SJCRH30 (cell line): Measurements from ENCODE around the gene CCDC188. TPM values are rescaled to one million over a fixed set of nuclear protein-coding genes. Genes with fewer than 3 reads are reported as not detected.

Experiments used
- DNase-seq, 2 experiments: peaks; one replicate each; pipeline ENCODE4 v3.0.0-alpha.2; 2015 to 2020
- H3K27ac ChIP-seq: fragments of 250-450 bp; sonication (Bioruptor Pico); 2 replicates; pipeline ENCODE4 v1.5.1; 2020; ENCODE audit warnings: mild to moderate bottlenecking, moderate library complexity
- H3K27me3 ChIP-seq: fragments of 250-450 bp; sonication (Bioruptor Pico); 2 replicates; pipeline ENCODE4 v1.5.1; 2020; ENCODE audit warnings: mild to moderate bottlenecking, moderate library complexity
- H3K36me3 ChIP-seq: fragments of 250-450 bp; sonication (Bioruptor Pico); 2 replicates; pipeline ENCODE4 v1.5.1; 2020; ENCODE audit warnings: mild to moderate bottlenecking, moderate library complexity
- H3K4me1 ChIP-seq: fragments of 250-450 bp; sonication (Bioruptor Pico); 2 replicates; pipeline ENCODE4 v1.5.1; 2020; ENCODE audit warnings: mild to moderate bottlenecking, moderate library complexity
- H3K4me3 ChIP-seq: fragments of 250-450 bp; sonication (Bioruptor Pico); 2 replicates; pipeline ENCODE4 v1.5.1; 2020; ENCODE audit warnings: mild to moderate bottlenecking, moderate library complexity
- H3K9me3 ChIP-seq: fragments of 250-450 bp; sonication (Bioruptor Pico); replicated peaks from 2 replicates; pipeline ENCODE4 v1.5.1; 2020; ENCODE audit warnings: mild to moderate bottlenecking, moderate library complexity
- total RNA-seq: library from RNA; depleted of rRNA; stranded (reverse); fragments of >200 nt; shearing (Covaris generic); gene quantifications from 2 replicates; pipeline ENCODE4 v1.2.3, GENCODE V29; 2014

The CCDC188 gene
- total RNA-seq, 1 experiment from 2014 or later: not detected

- Histone ChIP-seq H3K27ac (no peak overlapping the region), H3K27me3 (no peaks in the 10 kb centered on the region), H3K36me3 (peaks cover 17% of the 10 kb centered on the region), H3K4me3 (peak overlapping the region; percentile 70), H3K9me3 (no peaks in the 10 kb centered on the region), H3K4me1 (no peaks in the 10 kb centered on the region; the same call in 1 of the 2 replicates)
- peak; percentile 83 to 87 for DNase-seq
Measured at GRCh38 chr22:20130731-20131596, 19.9 kb downstream of the CCDC188 start.

GRCh38 chr22:20130319-20130718 is 20.5 kb downstream of the CCDC188 start:
- H3K9me3 ChIP-seq: no peaks in the 10 kb centered on the region
- no peak for DNase-seq
- no peaks in the 10 kb centered on the region for H3K27me3 ChIP-seq
- peaks cover 23% of the 10 kb centered on the region for H3K36me3 ChIP-seq
- no peaks in the 10 kb centered on the region; the same call in 1 of the 2 replicates for H3K4me1 ChIP-seq
- no peak overlapping the region for H3K27ac ChIP-seq
- H3K4me3 ChIP-seq: peak overlapping the region; percentile 70

GRCh38 chr22:20129747-20130014 is 21.2 kb downstream of the CCDC188 start:
- no peak overlapping the region for H3K4me3 ChIP-seq
- no peaks in the 10 kb centered on the region; the same call in 1 of the 2 replicates for H3K4me1 ChIP-seq
- H3K27me3 ChIP-seq: no peaks in the 10 kb centered on the region
- no peaks in the 10 kb centered on the region for H3K9me3 ChIP-seq
- peaks cover 30% of the 10 kb centered on the region for H3K36me3 ChIP-seq
- no peak overlapping the region for H3K27ac ChIP-seq
- no peak for DNase-seq

GRCh38 chr22:20128902-20129746 is 21.7 kb downstream of the CCDC188 start:
- no peak overlapping the region for H3K4me3 ChIP-seq
- no peak overlapping the region for H3K27ac ChIP-seq
- H3K36me3 ChIP-seq: peaks cover 33% of the 10 kb centered on the region
- no peaks in the 10 kb centered on the region for H3K27me3 ChIP-seq
- H3K4me1 ChIP-seq: no peaks in the 10 kb centered on the region; the same call in 1 of the 2 replicates
- no peaks in the 10 kb centered on the region for H3K9me3 ChIP-seq
- peak; percentile 57 to 69 for DNase-seq

- H3K4me1 ChIP-seq: no peaks in the 10 kb centered on the region; the same call in 1 of the 2 replicates
- H3K36me3 ChIP-seq: peaks cover 39% of the 10 kb centered on the region
- no peaks in the 10 kb centered on the region for H3K9me3 ChIP-seq
- no peak for DNase-seq
- no peaks in the 10 kb centered on the region for H3K27me3 ChIP-seq
- H3K4me3 ChIP-seq: no peak overlapping the region
- H3K27ac ChIP-seq: no peak overlapping the region
Measured at GRCh38 chr22:20128619-20128901, 22.3 kb downstream of the CCDC188 start.

- H3K27ac ChIP-seq: no peak overlapping the region
- H3K9me3 ChIP-seq: no peaks in the 10 kb centered on the region
- peaks cover 40% of the 10 kb centered on the region for H3K36me3 ChIP-seq
- no peaks in the 10 kb centered on the region; the same call in 1 of the 2 replicates for H3K4me1 ChIP-seq
- H3K27me3 ChIP-seq: no peaks in the 10 kb centered on the region
- no peak for DNase-seq
- H3K4me3 ChIP-seq: no peak overlapping the region
Measured at GRCh38 chr22:20127869-20128618, 22.8 kb downstream of the CCDC188 start.

GRCh38 chr22:20127318-20127868 is 23.5 kb downstream of the CCDC188 start:
- H3K27me3 ChIP-seq: no peaks in the 10 kb centered on the region
- H3K36me3 ChIP-seq: peaks cover 41% of the 10 kb centered on the region
- no peaks in the 10 kb centered on the region; the same call in 1 of the 2 replicates for H3K4me1 ChIP-seq
- no peak overlapping the region for H3K4me3 ChIP-seq
- DNase-seq: no peak
- no peak overlapping the region for H3K27ac ChIP-seq
- H3K9me3 ChIP-seq: no peaks in the 10 kb centered on the region

- H3K36me3 ChIP-seq: peaks cover 49% of the 10 kb centered on the region
Measured at GRCh38 chr22:20126284-20127029, 24.4 kb downstream of the CCDC188 start.

GRCh38 chr22:20125201-20126174 is 25.4 kb downstream of the CCDC188 start:
- Histone ChIP-seq H3K36me3 (peaks cover 53% of the 10 kb centered on the region), H3K4me3 (no peak overlapping the region), H3K4me1 (no peaks in the 10 kb centered on the region; the same call in 1 of the 2 replicates), H3K27ac (no peak overlapping the region), H3K9me3 (no peaks in the 10 kb centered on the region), H3K27me3 (no peaks in the 10 kb centered on the region)
- no peak for DNase-seq

More at GRCh38 chr22:20126284-20127029, 24.4 kb downstream of the CCDC188 start:
- Histone ChIP-seq H3K4me3 (no peak overlapping the region), H3K4me1 (no peaks in the 10 kb centered on the region; the same call in 1 of the 2 replicates), H3K9me3 (no peaks in the 10 kb centered on the region), H3K27ac (no peak overlapping the region), H3K27me3 (no peaks in the 10 kb centered on the region)
- no peak for DNase-seq

- Histone ChIP-seq H3K27me3 (no peaks in the 10 kb centered on the region), H3K27ac (no peak overlapping the region), H3K4me1 (peaks cover 2% of the 10 kb centered on the region; the same call in 1 of the 2 replicates), H3K9me3 (no peaks in the 10 kb centered on the region), H3K36me3 (peaks cover 66% of the 10 kb centered on the region), H3K4me3 (no peak overlapping the region)
- DNase-seq: no peak
Measured at GRCh38 chr22:20124083-20124787, 26.6 kb downstream of the CCDC188 start.

GRCh38 chr22:20123366-20124082 is 27.3 kb downstream of the CCDC188 start:
- H3K27ac ChIP-seq: no peak overlapping the region
- DNase-seq: no peak
- H3K4me1 ChIP-seq: peaks cover 8% of the 10 kb centered on the region
- no peaks in the 10 kb centered on the region for H3K9me3 ChIP-seq
- H3K4me3 ChIP-seq: no peak overlapping the region
- peaks cover 73% of the 10 kb centered on the region for H3K36me3 ChIP-seq
- no peaks in the 10 kb centered on the region for H3K27me3 ChIP-seq

- peaks cover 68% of the 10 kb centered on the region for H3K36me3 ChIP-seq
- H3K27ac ChIP-seq: no peak overlapping the region
- no peak for DNase-seq
Measured at GRCh38 chr22:20121856-20122415, 28.9 kb downstream of the CCDC188 start.

More at GRCh38 chr22:20121856-20122415, 28.9 kb downstream of the CCDC188 start:
- no peak overlapping the region for H3K4me3 ChIP-seq
- H3K4me1 ChIP-seq: peaks cover 8% of the 10 kb centered on the region
- H3K9me3 ChIP-seq: no peaks in the 10 kb centered on the region
- H3K27me3 ChIP-seq: no peaks in the 10 kb centered on the region
